Measurements from ENCODE around the gene TCHP.
A peak's percentile ranks its signal among the peaks of the same experiment; 100 is the strongest.

The TCHP gene

GRCh38 chr12:109863847-109864712 is 36.0 kb upstream of the TCHP start:
- peak overlapping the region; percentile 85 for H3K27ac ChIP-seq
- TF ChIP-seq CTCF (conservative IDR thresholded peaks at IDR 0.05): no peak

- peak overlapping the region; percentile 85 for H3K27ac ChIP-seq
- no peak for TF ChIP-seq CTCF (conservative IDR thresholded peaks at IDR 0.05)
Observed at GRCh38 chr12:109864916-109865315, 35.2 kb upstream of the TCHP start.

GRCh38 chr12:109868182-109869051 is 31.7 kb upstream of the TCHP start:
- peak overlapping the region; percentile 30 for H3K27ac ChIP-seq
- TF ChIP-seq CTCF (conservative IDR thresholded peaks at IDR 0.05): no peak

- 0 out of 2 replicates have a peak overlapping the region, but pooled peaks have one; percentile 94 for H3K27ac ChIP-seq
- no peak for TF ChIP-seq CTCF (conservative IDR thresholded peaks at IDR 0.05)
Observed at GRCh38 chr12:109870648-109871047, 29.4 kb upstream of the TCHP start.

- no peak for TF ChIP-seq CTCF (conservative IDR thresholded peaks at IDR 0.05)
- peak overlapping the region; percentile 94 for H3K27ac ChIP-seq
Observed at GRCh38 chr12:109871668-109872314, 28.3 kb upstream of the TCHP start.

- H3K27ac ChIP-seq: peak overlapping the region; percentile 94
- TF ChIP-seq CTCF (conservative IDR thresholded peaks at IDR 0.05): no peak
Observed at GRCh38 chr12:109873653-109874052, 26.4 kb upstream of the TCHP start.
